HEK293T (cell line): ENCODE measurements around the gene PLPP7.

Source experiments
- CTCF ChIA-PET: fragments of 350-600 bp; formaldehyde crosslinking; extraction: SDS; loops from one replicate; lab custom pipeline; 2021; ENCODE audit warnings: antibody characterized with exemption, inconsistent platforms; lab: Yijun Ruan, JAX
- POLR2A ChIA-PET: fragments of 350-600 bp; formaldehyde crosslinking; extraction: SDS; loops from one replicate; lab custom pipeline; 2020; ENCODE audit warnings: antibody characterized with exemption, inconsistent platforms; lab: Yijun Ruan, JAX
- DNase-seq: peaks from one replicate; pipeline ENCODE4 v3.0.0; 2012; ENCODE audit warnings: mixed read lengths; ENCODE audit errors: extremely low spot score
- ARNT ChIP-seq: fragments of 450-650 bp; IDR thresholded peaks from 2 replicates; pipeline ENCODE4 v1.6.1; 2017; ENCODE audit warnings: mild to moderate bottlenecking
- BHLHE40 ChIP-seq: fragments of 450-650 bp; IDR thresholded peaks from 2 replicates; pipeline ENCODE4 v1.6.1; 2016; ENCODE audit warnings: mild to moderate bottlenecking, moderate library complexity, borderline replicate concordance
- CTBP1 ChIP-seq: fragments of 450-650 bp; IDR thresholded peaks from 2 replicates; pipeline ENCODE4 v1.6.1; 2016; ENCODE audit warnings: borderline replicate concordance
- ELF4 ChIP-seq: fragments of 450-650 bp; IDR thresholded peaks from 2 replicates; pipeline ENCODE4 v1.6.1; 2017; ENCODE audit warnings: antibody characterized with exemption
- FOXA1 ChIP-seq: fragments of 450-650 bp; IDR thresholded peaks from 2 replicates; pipeline ENCODE4 v1.6.1; 2016; ENCODE audit warnings: mild to moderate bottlenecking
- FOXK2 ChIP-seq: fragments of 450-650 bp; IDR thresholded peaks from 2 replicates; pipeline ENCODE4 v1.6.1; 2016; ENCODE audit warnings: mild to moderate bottlenecking
- FOXM1 ChIP-seq: fragments of 450-650 bp; IDR thresholded peaks from 2 replicates; pipeline ENCODE4 v1.6.1; 2017; ENCODE audit warnings: mild to moderate bottlenecking, borderline replicate concordance
- HDGF ChIP-seq: fragments of 450-650 bp; IDR thresholded peaks from 2 replicates; pipeline ENCODE4 v1.6.1; 2017; ENCODE audit warnings: antibody characterized with exemption, borderline replicate concordance
- L3MBTL2 ChIP-seq: fragments of 450-650 bp; conservative IDR thresholded peaks from 2 replicates; pipeline ENCODE4 v1.6.1; 2016; ENCODE audit warnings: mild to moderate bottlenecking
- LEF1 ChIP-seq: fragments of 450-650 bp; IDR thresholded peaks from 2 replicates; pipeline ENCODE4 v1.6.1; 2017; ENCODE audit warnings: mild to moderate bottlenecking, borderline replicate concordance
- NFRKB ChIP-seq: fragments of 450-650 bp; IDR thresholded peaks from 2 replicates; pipeline ENCODE4 v1.6.1; 2016; ENCODE audit warnings: mild to moderate bottlenecking, moderate library complexity
- PKNOX1 ChIP-seq: fragments of 450-650 bp; IDR thresholded peaks from 2 replicates; pipeline ENCODE4 v1.6.1; 2016
- SP1 ChIP-seq: fragments of 450-650 bp; IDR thresholded peaks from 2 replicates; pipeline ENCODE4 v1.6.1; 2017
- SUZ12 ChIP-seq: fragments of 450-650 bp; IDR thresholded peaks from 2 replicates; pipeline ENCODE4 v1.6.1; 2016; ENCODE audit warnings: mild to moderate bottlenecking
- TARDBP ChIP-seq: fragments of 450-650 bp; IDR thresholded peaks from 2 replicates; pipeline ENCODE4 v1.6.1; 2016
- ZNF384 ChIP-seq: fragments of 450-650 bp; IDR thresholded peaks from 2 replicates; pipeline ENCODE4 v1.6.1; 2016

Gene PLPP7

GRCh38 chr9:131273856-131274673 is 15.5 kb upstream of the PLPP7 start:
- ChIA-PET CTCF (no interaction called here), POLR2A (no interaction called here)
- no peak for TF ChIP-seq FOXK2
- TF ChIP-seq BHLHE40, result no peak
- TF ChIP-seq ZNF384, result no peak
- no peak for TF ChIP-seq L3MBTL2
- TF ChIP-seq LEF1, result no peak
- DNase-seq, result no peak

GRCh38 chr9:131274674-131275331 is 14.7 kb upstream of the PLPP7 start:
- POLR2A ChIA-PET, result no interaction called here
- TF ChIP-seq FOXA1 (no peak), FOXK2 (no peak), ELF4 (no peak), TARDBP (no peak), L3MBTL2 (no peak)
- CTCF ChIA-PET, result no interaction called here
- DNase-seq, result no peak

GRCh38 chr9:131275332-131276093 is 14.0 kb upstream of the PLPP7 start:
- TF ChIP-seq ELF4 (no peak), FOXK2 (no peak), ARNT (no peak), NFRKB (no peak), BHLHE40 (no peak)
- ChIA-PET CTCF (no interaction called here), POLR2A (no interaction called here)
- DNase-seq, result no peak

GRCh38 chr9:131276094-131276888 is 13.2 kb upstream of the PLPP7 start, which contains the start of gene FAM78A:
Gene FAM78A (minus strand): TSS chr9:131276510. CDS start chr9:131276179, 331 bp downstream.
- ChIA-PET CTCF (no interaction called here), POLR2A (no interaction called here)
- peak; percentile 32 for DNase-seq
- TF ChIP-seq PKNOX1 (no peak), BHLHE40 (no peak), ELF4 (no peak), NFRKB (no peak), SP1 (no peak), FOXA1 (no peak), TARDBP (no peak), HDGF (no peak), ZNF384 (no peak), CTBP1 (no peak), L3MBTL2 (no peak), SUZ12 (no peak)

- CTCF ChIA-PET, result no interaction called here
- no peak for DNase-seq
- TF ChIP-seq TARDBP (no peak), PKNOX1 (no peak)
- POLR2A ChIA-PET, result no interaction called here
Observed at GRCh38 chr9:131276891-131277286, 12.6 kb upstream of the PLPP7 start.

- TF ChIP-seq FOXK2, result no peak
- no peak for TF ChIP-seq PKNOX1
- no peak for TF ChIP-seq FOXA1
- no peak for TF ChIP-seq ELF4
- TF ChIP-seq CTBP1, result no peak
- TF ChIP-seq FOXM1, result no peak
- TF ChIP-seq BHLHE40, result no peak
- TF ChIP-seq SUZ12, result no peak
- TF ChIP-seq ARNT, result no peak
- no peak for TF ChIP-seq HDGF
- no peak for TF ChIP-seq LEF1
- no peak for TF ChIP-seq TARDBP
- no peak for DNase-seq
- CTCF ChIA-PET, result interaction anchor here (0.6 kb wide), 1 partner anchor 401 kb away, joined by 4 read pairs; no protein-coding TSS in a partner anchor
- POLR2A ChIA-PET, result no interaction called here
Observed at GRCh38 chr9:131277287-131277909, 12.1 kb upstream of the PLPP7 start.
